ENCODE data around the gene TRIM54.

The TRIM54 gene

GRCh38 chr2:27275211-27276150 is 6.7 kb upstream of the TRIM54 start, which contains the start of gene DNAJC5G:
Gene DNAJC5G, plus strand, starts transcription at chr2:27275433. Its CDS starts 1,296 bp downstream, at chr2:27276729.
- TF ChIP-seq, protein P1, sequence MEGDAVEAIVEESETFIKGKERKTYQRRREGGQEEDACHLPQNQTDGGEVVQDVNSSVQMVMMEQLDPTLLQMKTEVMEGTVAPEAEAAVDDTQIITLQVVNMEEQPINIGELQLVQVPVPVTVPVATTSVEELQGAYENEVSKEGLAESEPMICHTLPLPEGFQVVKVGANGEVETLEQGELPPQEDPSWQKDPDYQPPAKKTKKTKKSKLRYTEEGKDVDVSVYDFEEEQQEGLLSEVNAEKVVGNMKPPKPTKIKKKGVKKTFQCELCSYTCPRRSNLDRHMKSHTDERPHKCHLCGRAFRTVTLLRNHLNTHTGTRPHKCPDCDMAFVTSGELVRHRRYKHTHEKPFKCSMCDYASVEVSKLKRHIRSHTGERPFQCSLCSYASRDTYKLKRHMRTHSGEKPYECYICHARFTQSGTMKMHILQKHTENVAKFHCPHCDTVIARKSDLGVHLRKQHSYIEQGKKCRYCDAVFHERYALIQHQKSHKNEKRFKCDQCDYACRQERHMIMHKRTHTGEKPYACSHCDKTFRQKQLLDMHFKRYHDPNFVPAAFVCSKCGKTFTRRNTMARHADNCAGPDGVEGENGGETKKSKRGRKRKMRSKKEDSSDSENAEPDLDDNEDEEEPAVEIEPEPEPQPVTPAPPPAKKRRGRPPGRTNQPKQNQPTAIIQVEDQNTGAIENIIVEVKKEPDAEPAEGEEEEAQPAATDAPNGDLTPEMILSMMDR (IDR thresholded peaks at IDR 0.05; ENCODE audit: low read depth, low read length) = no peak
- H3K4me3 ChIP-seq (ENCODE audit: low read depth, low read length) = no peak within 1 kb of the TSS

DNA sequence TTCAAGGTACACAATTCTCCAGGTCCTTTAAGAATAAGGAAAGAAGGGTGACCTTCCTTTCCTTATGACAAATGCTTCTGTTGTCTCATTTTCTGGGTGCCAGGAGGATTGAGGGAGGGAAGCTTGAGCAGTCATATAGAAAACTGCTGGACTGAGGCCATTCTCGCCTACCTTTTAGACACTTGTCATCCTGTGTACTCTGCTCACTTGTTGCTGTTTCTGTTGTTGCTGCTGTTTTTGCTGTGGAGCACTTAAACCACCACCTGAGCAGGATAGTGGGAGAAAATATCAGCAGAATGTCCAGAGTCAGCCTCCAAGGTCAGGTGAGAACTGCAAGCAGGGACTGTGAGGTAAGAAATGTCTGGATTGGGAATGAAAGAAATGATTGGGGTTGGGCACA is 4.2 kb upstream of the TRIM54 start:
- TF ChIP-seq, protein P1 (IDR thresholded peaks at IDR 0.05; ENCODE audit: low read depth, low read length) = no peak
- H3K4me3 ChIP-seq (ENCODE audit: low read depth, low read length) = no peak overlapping the region

DNA sequence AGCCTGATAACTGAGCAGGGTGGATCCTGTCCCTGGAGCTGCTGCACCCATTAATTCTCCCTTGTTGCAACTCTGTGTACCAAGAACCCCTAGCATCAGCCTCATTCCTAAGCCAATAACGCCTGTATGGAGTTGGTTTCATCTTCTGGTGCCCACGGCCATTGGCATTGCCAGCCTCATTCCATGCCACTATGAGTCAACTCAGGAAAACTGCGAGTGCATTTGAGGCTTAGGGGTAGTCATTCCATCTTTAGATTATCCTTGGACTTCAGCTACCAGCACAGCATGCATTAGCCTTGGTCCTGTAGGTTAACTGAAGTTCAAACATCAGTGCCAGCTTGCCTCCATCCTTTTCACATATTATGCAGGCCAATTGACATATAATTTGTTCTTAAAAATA is 1.4 kb upstream of the TRIM54 start:
- TF ChIP-seq, protein P1 (IDR thresholded peaks at IDR 0.05; ENCODE audit: low read depth, low read length) = no peak

GRCh38 chr2:27281442-27281841 is 787 bp upstream of the TRIM54 start:
- TF ChIP-seq, protein P1 (IDR thresholded peaks at IDR 0.05; ENCODE audit: low read depth, low read length) = no peak
- no peak overlapping the region for H3K4me3 ChIP-seq (ENCODE audit: low read depth, low read length)

More for the DNA sequence above, 1.4 kb upstream of the TRIM54 start:
- H3K4me3 ChIP-seq (ENCODE audit: low read depth, low read length) = no peak overlapping the region

DNA sequence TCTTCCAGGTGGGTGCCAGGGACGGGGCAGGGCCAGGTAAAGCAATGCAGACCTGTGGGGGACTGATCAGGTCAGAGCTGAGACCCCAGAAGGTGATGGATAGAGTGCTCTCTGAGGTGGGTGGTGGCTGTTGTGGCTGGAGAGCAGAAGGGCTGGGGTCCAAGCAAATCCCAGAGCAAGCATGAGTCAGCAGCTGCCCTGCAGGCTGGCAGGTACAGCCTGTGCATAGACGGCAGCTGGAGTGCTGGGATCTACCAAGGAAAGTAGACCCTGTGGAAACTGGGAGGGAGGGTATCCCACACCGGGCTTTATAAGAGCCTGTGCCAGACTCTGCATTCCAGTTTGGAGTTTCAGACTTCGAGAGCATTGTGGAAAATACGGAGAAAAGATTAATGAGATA is 663 bp downstream of the TRIM54 start:
- TF ChIP-seq, protein P1 (IDR thresholded peaks at IDR 0.05; ENCODE audit: low read depth, low read length) = no peak
- no peak overlapping the region for H3K4me3 ChIP-seq (ENCODE audit: low read depth, low read length)

GRCh38 chr2:27284996-27285395 is 2.8 kb downstream of the TRIM54 start:
- TF ChIP-seq, protein P1 (IDR thresholded peaks at IDR 0.05; ENCODE audit: low read depth, low read length) = no peak
- H3K4me3 ChIP-seq (ENCODE audit: low read depth, low read length) = no peak overlapping the region

- H3K4me3 ChIP-seq (ENCODE audit: low read depth, low read length) = no peak overlapping the region
- TF ChIP-seq, protein P1 (IDR thresholded peaks at IDR 0.05; ENCODE audit: low read depth, low read length) = no peak
These were observed 3.3 kb downstream of the TRIM54 start for GRCh38 chr2:27285481-27285880.

All from WI38 (cell line).